WTC11 (cell line): ENCODE measurements around the gene AGAP1. TPM values are rescaled to one million over a fixed set of nuclear protein-coding genes. Genes with fewer than 3 reads are reported as not detected.

ENCODE experiments used
- ATAC-seq: fragments of 200-7000 bp; cut with Tn5 transposase; 2 replicates; pipeline ENCODE4 v1.10.0; 2021; ENCODE audit warnings: mild to moderate bottlenecking, moderate library complexity
- CTCF ChIA-PET: fragments of 300-600 bp; sonication (Branson Sonifier 250); formaldehyde crosslinking; loops from one replicate; lab custom pipeline; 2021; ENCODE audit warnings: antibody characterized with exemption; lab: Charles Lee
- POLR2A ChIA-PET: fragments of 350-600 bp; sonication (Branson Sonifier 250); formaldehyde crosslinking; loops from one replicate; lab custom pipeline; 2021; ENCODE audit warnings: antibody characterized with exemption; lab: Charles Lee
- DNase-seq: peaks from one replicate; pipeline ENCODE4 v3.0.0; 2021; ENCODE audit warnings: low spot score
- H3K27ac Mint-ChIP-seq: 2 replicates; pipeline ENCODE4 v1.8.0; 2021; ENCODE audit warnings: mixed read lengths
- H3K27me3 Mint-ChIP-seq: 2 replicates; pipeline ENCODE4 v1.8.0; 2021; ENCODE audit warnings: low read depth, mild to moderate bottlenecking, moderate library complexity, mixed read lengths
- H3K36me3 Mint-ChIP-seq: 2 replicates; pipeline ENCODE4 v1.8.0; 2021; ENCODE audit warnings: mixed read lengths
- H3K4me1 Mint-ChIP-seq: 2 replicates; pipeline ENCODE4 v1.8.0; 2022; ENCODE audit warnings: mixed read lengths
- H3K4me3 Mint-ChIP-seq: 2 replicates; pipeline ENCODE4 v1.8.0; 2021; ENCODE audit warnings: mild to moderate bottlenecking, moderate library complexity, mixed read lengths
- H3K9me3 Mint-ChIP-seq: 2 replicates; pipeline ENCODE4 v1.8.0; 2021; ENCODE audit warnings: mixed read lengths
- AR ChIP-seq: fragments of 250-450 bp; sonication (Bioruptor Pico); IDR thresholded peaks from 2 replicates; pipeline ENCODE4 v1.9.0; 2021; ENCODE audit warnings: mild to moderate bottlenecking
- CBFB ChIP-seq: sonication (generic); formaldehyde crosslinking; IDR thresholded peaks from 2 replicates; pipeline ENCODE4 v1.8.1; 2022; ENCODE audit warnings: mild to moderate bottlenecking, low read depth, missing genetic modification reagents
- CREB1 ChIP-seq: sonication (generic); formaldehyde crosslinking; IDR thresholded peaks from 2 replicates; pipeline ENCODE4 v1.8.0; 2023; ENCODE audit warnings: mild to moderate bottlenecking, missing genetic modification reagents
- CREM ChIP-seq: sonication (generic); formaldehyde crosslinking; IDR thresholded peaks from 2 replicates; pipeline ENCODE4 v1.8.1; 2022; ENCODE audit warnings: mild to moderate bottlenecking, missing genetic modification reagents, moderate library complexity
- ETV6 ChIP-seq: sonication (generic); formaldehyde crosslinking; IDR thresholded peaks from 2 replicates; pipeline ENCODE4 v1.8.1; 2022; ENCODE audit warnings: mild to moderate bottlenecking, missing genetic modification reagents
- FOXK1 ChIP-seq: sonication (generic); formaldehyde crosslinking; IDR thresholded peaks from 2 replicates; pipeline ENCODE4 v1.8.0; 2022; ENCODE audit warnings: mild to moderate bottlenecking, moderate library complexity, missing genetic modification reagents
- FOXP1 ChIP-seq: sonication (generic); formaldehyde crosslinking; IDR thresholded peaks from 2 replicates; pipeline ENCODE4 v1.8.0; 2022; ENCODE audit warnings: missing genetic modification reagents, mild to moderate bottlenecking, moderate library complexity, borderline replicate concordance
- HMGA2 ChIP-seq: fragments of 250-450 bp; sonication (Bioruptor Pico); IDR thresholded peaks from 2 replicates; pipeline ENCODE4 v1.4.0; 2021; ENCODE audit warnings: mild to moderate bottlenecking, moderate library complexity
- SMAD4 ChIP-seq: sonication (generic); formaldehyde crosslinking; IDR thresholded peaks from 2 replicates; pipeline ENCODE4 v1.8.0; 2022; ENCODE audit warnings: mild to moderate bottlenecking, missing genetic modification reagents
- SOX15 ChIP-seq: fragments of 250-450 bp; sonication (Bioruptor Pico); IDR thresholded peaks from 2 replicates; pipeline ENCODE4 v1.9.0; 2021; ENCODE audit warnings: mild to moderate bottlenecking
- ZMAT4 ChIP-seq: fragments of 250-450 bp; sonication (Bioruptor Pico); IDR thresholded peaks from 2 replicates; pipeline ENCODE4 v1.9.0; 2021; ENCODE audit warnings: mild to moderate bottlenecking
- ZSCAN18 ChIP-seq: fragments of 250-450 bp; sonication (Bioruptor Pico); IDR thresholded peaks from 2 replicates; pipeline ENCODE4 v2.1.2; 2022; ENCODE audit warnings: mild to moderate bottlenecking, moderate library complexity
- total RNA-seq: library from RNA; stranded (reverse); gene quantifications from 3 replicates; pipeline ENCODE4 v1.2.3, GENCODE V29; 2021
- TF ChIP-seq, protein P1 (sequence below): sonication (generic); formaldehyde crosslinking; IDR thresholded peaks from 2 replicates; pipeline ENCODE4 v1.8.0; 2023; ENCODE audit warnings: mild to moderate bottlenecking, missing genetic modification reagents
- TF ChIP-seq, protein P2 (sequence below): sonication (generic); formaldehyde crosslinking; IDR thresholded peaks from 2 replicates; pipeline ENCODE4 v1.8.1; 2022; ENCODE audit warnings: low read depth, missing genetic modification reagents, borderline replicate concordance
- TF ChIP-seq, protein P3 (sequence below): sonication (generic); formaldehyde crosslinking; IDR thresholded peaks from 2 replicates; pipeline ENCODE4 v1.8.1; 2022; ENCODE audit warnings: mild to moderate bottlenecking, missing genetic modification reagents, moderate library complexity, borderline replicate concordance
- TF ChIP-seq, protein P4 (sequence below): sonication (generic); formaldehyde crosslinking; IDR thresholded peaks from 2 replicates; pipeline ENCODE4 v1.8.1; 2023; ENCODE audit warnings: mild to moderate bottlenecking, missing genetic modification reagents, moderate library complexity

AGAP1 gene
- total RNA-seq, 1 experiment from 2014 or later: 49.3 TPM

DNA sequence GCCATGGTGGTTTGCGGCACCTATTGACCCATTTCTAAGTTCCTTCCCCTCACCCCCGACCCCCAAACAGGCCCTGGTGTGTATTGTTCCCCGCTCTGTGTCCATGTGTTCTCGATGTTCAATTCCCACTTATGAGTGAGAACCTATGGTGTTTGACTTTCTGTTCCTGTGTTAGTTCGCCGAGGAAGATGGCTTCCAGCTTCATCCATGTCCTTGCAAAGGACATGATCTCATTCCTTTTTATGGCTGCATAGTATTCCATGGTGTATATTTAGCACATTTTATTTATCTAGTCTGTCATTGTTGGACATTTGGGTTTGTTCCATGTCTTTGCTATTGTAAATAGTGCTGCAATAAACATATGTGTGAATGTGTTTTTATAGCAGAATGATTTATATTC, 490.7 kb downstream of the AGAP1 start:
- H3K27me3 Mint-ChIP-seq: no peaks in the 10 kb centered on the region
- DNase-seq: no peak
- no peak overlapping the region for H3K4me3 Mint-ChIP-seq
- TF ChIP-seq FOXK1 (no peak), AR (CRISPR knock-in tag) (no peak), ZMAT4 (CRISPR knock-in tag) (no peak), FOXP1 (CRISPR knock-in tag) (no peak), CREM (CRISPR knock-in tag) (no peak), SOX15 (CRISPR knock-in tag) (no peak), ZSCAN18 (CRISPR knock-in tag) (no peak), SMAD4 (CRISPR knock-in tag) (no peak), HMGA2 (CRISPR knock-in tag) (no peak), ETV6 (CRISPR knock-in tag) (no peak), CREB1 (CRISPR knock-in tag) (no peak), CBFB (CRISPR knock-in tag) (no peak)
- TF ChIP-seq, protein P1, sequence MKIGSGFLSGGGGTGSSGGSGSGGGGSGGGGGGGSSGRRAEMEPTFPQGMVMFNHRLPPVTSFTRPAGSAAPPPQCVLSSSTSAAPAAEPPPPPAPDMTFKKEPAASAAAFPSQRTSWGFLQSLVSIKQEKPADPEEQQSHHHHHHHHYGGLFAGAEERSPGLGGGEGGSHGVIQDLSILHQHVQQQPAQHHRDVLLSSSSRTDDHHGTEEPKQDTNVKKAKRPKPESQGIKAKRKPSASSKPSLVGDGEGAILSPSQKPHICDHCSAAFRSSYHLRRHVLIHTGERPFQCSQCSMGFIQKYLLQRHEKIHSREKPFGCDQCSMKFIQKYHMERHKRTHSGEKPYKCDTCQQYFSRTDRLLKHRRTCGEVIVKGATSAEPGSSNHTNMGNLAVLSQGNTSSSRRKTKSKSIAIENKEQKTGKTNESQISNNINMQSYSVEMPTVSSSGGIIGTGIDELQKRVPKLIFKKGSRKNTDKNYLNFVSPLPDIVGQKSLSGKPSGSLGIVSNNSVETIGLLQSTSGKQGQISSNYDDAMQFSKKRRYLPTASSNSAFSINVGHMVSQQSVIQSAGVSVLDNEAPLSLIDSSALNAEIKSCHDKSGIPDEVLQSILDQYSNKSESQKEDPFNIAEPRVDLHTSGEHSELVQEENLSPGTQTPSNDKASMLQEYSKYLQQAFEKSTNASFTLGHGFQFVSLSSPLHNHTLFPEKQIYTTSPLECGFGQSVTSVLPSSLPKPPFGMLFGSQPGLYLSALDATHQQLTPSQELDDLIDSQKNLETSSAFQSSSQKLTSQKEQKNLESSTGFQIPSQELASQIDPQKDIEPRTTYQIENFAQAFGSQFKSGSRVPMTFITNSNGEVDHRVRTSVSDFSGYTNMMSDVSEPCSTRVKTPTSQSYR (CRISPR knock-in tag): no peak
- TF ChIP-seq, protein P2, sequence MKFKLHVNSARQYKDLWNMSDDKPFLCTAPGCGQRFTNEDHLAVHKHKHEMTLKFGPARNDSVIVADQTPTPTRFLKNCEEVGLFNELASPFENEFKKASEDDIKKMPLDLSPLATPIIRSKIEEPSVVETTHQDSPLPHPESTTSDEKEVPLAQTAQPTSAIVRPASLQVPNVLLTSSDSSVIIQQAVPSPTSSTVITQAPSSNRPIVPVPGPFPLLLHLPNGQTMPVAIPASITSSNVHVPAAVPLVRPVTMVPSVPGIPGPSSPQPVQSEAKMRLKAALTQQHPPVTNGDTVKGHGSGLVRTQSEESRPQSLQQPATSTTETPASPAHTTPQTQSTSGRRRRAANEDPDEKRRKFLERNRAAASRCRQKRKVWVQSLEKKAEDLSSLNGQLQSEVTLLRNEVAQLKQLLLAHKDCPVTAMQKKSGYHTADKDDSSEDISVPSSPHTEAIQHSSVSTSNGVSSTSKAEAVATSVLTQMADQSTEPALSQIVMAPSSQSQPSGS (CRISPR knock-in tag): no peak
- TF ChIP-seq, protein P3, sequence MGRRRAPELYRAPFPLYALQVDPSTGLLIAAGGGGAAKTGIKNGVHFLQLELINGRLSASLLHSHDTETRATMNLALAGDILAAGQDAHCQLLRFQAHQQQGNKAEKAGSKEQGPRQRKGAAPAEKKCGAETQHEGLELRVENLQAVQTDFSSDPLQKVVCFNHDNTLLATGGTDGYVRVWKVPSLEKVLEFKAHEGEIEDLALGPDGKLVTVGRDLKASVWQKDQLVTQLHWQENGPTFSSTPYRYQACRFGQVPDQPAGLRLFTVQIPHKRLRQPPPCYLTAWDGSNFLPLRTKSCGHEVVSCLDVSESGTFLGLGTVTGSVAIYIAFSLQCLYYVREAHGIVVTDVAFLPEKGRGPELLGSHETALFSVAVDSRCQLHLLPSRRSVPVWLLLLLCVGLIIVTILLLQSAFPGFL (CRISPR knock-in tag): no peak
- TF ChIP-seq, protein P4, sequence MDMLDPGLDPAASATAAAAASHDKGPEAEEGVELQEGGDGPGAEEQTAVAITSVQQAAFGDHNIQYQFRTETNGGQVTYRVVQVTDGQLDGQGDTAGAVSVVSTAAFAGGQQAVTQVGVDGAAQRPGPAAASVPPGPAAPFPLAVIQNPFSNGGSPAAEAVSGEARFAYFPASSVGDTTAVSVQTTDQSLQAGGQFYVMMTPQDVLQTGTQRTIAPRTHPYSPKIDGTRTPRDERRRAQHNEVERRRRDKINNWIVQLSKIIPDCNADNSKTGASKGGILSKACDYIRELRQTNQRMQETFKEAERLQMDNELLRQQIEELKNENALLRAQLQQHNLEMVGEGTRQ (CRISPR knock-in tag): no peak
- no peak overlapping the region for H3K27ac Mint-ChIP-seq
- POLR2A ChIA-PET: no interaction called here
- CTCF ChIA-PET: no interaction called here
- peaks cover 3% of the 10 kb centered on the region for H3K36me3 Mint-ChIP-seq
- H3K9me3 Mint-ChIP-seq: peaks cover 4% of the 10 kb centered on the region; the same call in 1 of the 2 replicates
- H3K4me1 Mint-ChIP-seq: peaks cover 42% of the 10 kb centered on the region
- ATAC-seq: no peak
